H1 (cell line): ENCODE measurements around the gene LRRC4C. TPM values are rescaled to one million over a fixed set of nuclear protein-coding genes. Genes with fewer than 3 reads are reported as not detected.

Source experiments
- CTCF ChIA-PET: fragments of 300-600 bp; sonication (Branson Sonifier 250); formaldehyde crosslinking; loops from one replicate; lab custom pipeline; 2021; ENCODE audit not compliant: partially characterized antibody; lab: Charles Lee
- POLR2A ChIA-PET: fragments of 300-600 bp; sonication (Branson Sonifier 250); formaldehyde crosslinking; loops from one replicate; lab custom pipeline; 2021; ENCODE audit warnings: inconsistent platforms; ENCODE audit not compliant: partially characterized antibody; lab: Charles Lee
- DNase-seq, 2 experiments: peaks; one replicate each; pipeline versions ENCODE4 v3.0.0 to v3.0.0-alpha.2; 2010 to 2022; ENCODE audit warnings: low spot score in 2 of 2, low read depth in 1 of 2, mixed read lengths in 1 of 2
- FAIRE-seq: peaks from 2 replicates; lab custom pipeline; 2011; peaks lifted over from hg19 to GRCh38; lab: Jason Lieb, UNC
- H2AFZ ChIP-seq: 2 replicates; pipeline ENCODE4 v1.8.1; 2012; ENCODE audit warnings: low read length, inconsistent platforms
- H2AK5ac ChIP-seq: 2 replicates; pipeline ENCODE4 v1.6.1; 2013; ENCODE audit warnings: low read depth, low read length
- H2BK120ac ChIP-seq: replicated peaks from 2 replicates; pipeline ENCODE3; 2013; ENCODE audit warnings: low read depth, low read length, inconsistent platforms
- H2BK12ac ChIP-seq: 2 replicates; pipeline ENCODE4 v1.6.1; 2013; ENCODE audit warnings: low read depth, low read length
- H2BK15ac ChIP-seq: 2 replicates; pipeline ENCODE4 v1.6.1; 2013; ENCODE audit warnings: low read length
- H2BK20ac ChIP-seq: 2 replicates; pipeline ENCODE4 v1.6.1; 2013; ENCODE audit warnings: low read length
- H2BK5ac ChIP-seq: 2 replicates; pipeline ENCODE4 v1.6.1; 2013; ENCODE audit warnings: low read depth, low read length
- H3K14ac ChIP-seq: 2 replicates; pipeline ENCODE4 v1.6.1; 2013; ENCODE audit warnings: inconsistent platforms; ENCODE audit not compliant: insufficient read length
- H3K18ac ChIP-seq: 2 replicates; pipeline ENCODE4 v1.6.1; 2013; ENCODE audit warnings: low read length; ENCODE audit errors: extremely low read depth
- H3K23ac ChIP-seq: 2 replicates; pipeline ENCODE4 v1.6.1; 2013; ENCODE audit warnings: inconsistent platforms; ENCODE audit not compliant: insufficient read length
- H3K23me2 ChIP-seq: 2 replicates; pipeline ENCODE4 v1.6.1; 2013; ENCODE audit warnings: low read depth, low read length
- H3K27ac ChIP-seq: 2 replicates; pipeline ENCODE4 v1.6.1; 2011; ENCODE audit warnings: low read depth, low read length, inconsistent platforms
- H3K27me3 ChIP-seq, 4 experiments: replicated peaks in 1 of 4; 1 replicate in 1 of 4; 2 replicates in 3 of 4; pipeline versions ENCODE4 v1.6.1 to v1.8.1; 2011 to 2013; ENCODE audit warnings: low read length in 3 of 4, mild to moderate bottlenecking in 3 of 4, inconsistent platforms in 2 of 4, mixed read lengths in 2 of 4, moderate library complexity in 1 of 4; ENCODE audit not compliant: control insufficient read depth in 3 of 4, insufficient read depth in 3 of 4; ENCODE audit errors: extremely low read depth in 1 of 4
- H3K36me3 ChIP-seq, 4 experiments: 2 replicates each; pipeline versions ENCODE4 v1.6.1 to v1.8.1; 2011 to 2013; ENCODE audit warnings: mild to moderate bottlenecking in 4 of 4, low read length in 3 of 4, moderate library complexity in 2 of 4, control low read depth in 1 of 4, inconsistent platforms in 1 of 4; ENCODE audit not compliant: insufficient read depth in 4 of 4, control insufficient read depth in 2 of 4
- H3K4ac ChIP-seq: replicated peaks from 2 replicates; pipeline ENCODE3; 2013; ENCODE audit warnings: low read length, low read depth, mixed read lengths, inconsistent platforms; ENCODE audit not compliant: insufficient read length
- H3K4me1 ChIP-seq, 4 experiments: replicated peaks in 1 of 4; 1 replicate in 1 of 4; 2 replicates in 3 of 4; pipeline versions ENCODE4 v1.6.1 to v1.8.1; 2011 to 2013; ENCODE audit warnings: low read length in 3 of 4, inconsistent platforms in 2 of 4, mixed read lengths in 1 of 4; ENCODE audit not compliant: insufficient read depth in 4 of 4, control insufficient read depth in 3 of 4
- H3K4me2 ChIP-seq, 2 experiments: 2 replicates each; pipeline versions ENCODE4 v1.6.1 to v1.8.1; 2011 to 2013; ENCODE audit warnings: low read depth in 2 of 2, low read length in 2 of 2, control low read depth in 1 of 2, inconsistent platforms in 1 of 2, mild to moderate bottlenecking in 1 of 2; ENCODE audit not compliant: insufficient read depth in 1 of 2
- H3K4me3 ChIP-seq, 4 experiments: fragments of 200-600, 300-600 bp in 1 of 4; sonication (generic), shearing (Covaris generic), sonication (Bioruptor Twin) in 1 of 4; 2 replicates each; pipeline versions ENCODE4 v1.5.1 to v1.8.1; 2011 to 2016; ENCODE audit warnings: low read length in 4 of 4, low read depth in 3 of 4, control low read depth in 2 of 4, inconsistent platforms in 2 of 4, mild to moderate bottlenecking in 2 of 4, mixed read lengths in 1 of 4, moderate library complexity in 1 of 4; ENCODE audit not compliant: insufficient read depth in 2 of 4; ENCODE audit errors: extremely low read depth in 1 of 4
- H3K56ac ChIP-seq: replicated peaks from 2 replicates; pipeline ENCODE3; 2013; ENCODE audit warnings: low read depth, mild to moderate bottlenecking, mixed read lengths, low read length, inconsistent platforms; ENCODE audit not compliant: insufficient read length
- H3K79me1 ChIP-seq: 2 replicates; pipeline ENCODE4 v1.6.1; 2013; ENCODE audit warnings: low read depth, low read length, control low read depth
- H3K79me2 ChIP-seq, 2 experiments: 2 replicates each; pipeline versions ENCODE4 v1.6.1 to v1.8.1; 2012 to 2013; ENCODE audit warnings: low read length in 2 of 2, mild to moderate bottlenecking in 2 of 2, inconsistent platforms in 1 of 2; ENCODE audit not compliant: insufficient read depth in 2 of 2, control insufficient read depth in 1 of 2
- H3K9ac ChIP-seq, 4 experiments: replicated peaks in 1 of 4; 1 replicate in 1 of 4; 2 replicates in 3 of 4; pipeline versions ENCODE4 v1.6.1 to v1.8.1; 2011 to 2013; ENCODE audit warnings: low read depth in 3 of 4, low read length in 3 of 4, control low read depth in 2 of 4, mild to moderate bottlenecking in 2 of 4, moderate library complexity in 2 of 4, inconsistent platforms in 1 of 4; ENCODE audit errors: extremely low read depth in 1 of 4
- H3K9me3 ChIP-seq, 2 experiments: 2 replicates each; pipeline versions ENCODE4 v1.6.1 to v1.8.1; 2012 to 2013; ENCODE audit warnings: mild to moderate bottlenecking in 2 of 2, moderate library complexity in 2 of 2, control low read depth in 1 of 2, inconsistent platforms in 1 of 2, low read depth in 1 of 2, low read length in 1 of 2, mixed read lengths in 1 of 2; ENCODE audit not compliant: insufficient read depth in 2 of 2
- H4K20me1 ChIP-seq, 2 experiments: replicated peaks in 1 of 2; 2 replicates each; pipeline versions ENCODE3 to v1.8.1; 2011 to 2013; ENCODE audit warnings: inconsistent platforms in 2 of 2, low read length in 2 of 2, mild to moderate bottlenecking in 1 of 2; ENCODE audit not compliant: insufficient read depth in 2 of 2, control insufficient read depth in 1 of 2
- H4K5ac ChIP-seq: 2 replicates; pipeline ENCODE4 v1.6.1; 2013; ENCODE audit warnings: low read length, low read depth, mixed read lengths, inconsistent platforms; ENCODE audit not compliant: insufficient read length
- H4K8ac ChIP-seq: 2 replicates; pipeline ENCODE4 v1.8.0; 2013; ENCODE audit warnings: mild to moderate bottlenecking, moderate library complexity, low read length, inconsistent platforms; ENCODE audit not compliant: insufficient read depth; ENCODE audit errors: extremely low read depth
- H4K91ac ChIP-seq: replicated peaks from 2 replicates; pipeline ENCODE3; 2013; ENCODE audit warnings: low read length, mixed read lengths, inconsistent platforms; ENCODE audit not compliant: insufficient read length
- EP300 ChIP-seq, 2 experiments: IDR thresholded peaks; 1 replicate in 1 of 2; 2 replicates in 1 of 2; pipeline ENCODE4 v1.6.1; 2011 to 2012; ENCODE audit warnings: low read depth in 2 of 2, low read length in 2 of 2, mild to moderate bottlenecking in 2 of 2, borderline replicate concordance in 1 of 2, inconsistent platforms in 1 of 2, moderate library complexity in 1 of 2
- MAFK ChIP-seq: IDR thresholded peaks from 2 replicates; pipeline ENCODE4 v1.6.1; 2012; ENCODE audit warnings: low read depth, mild to moderate bottlenecking, improper control_type of control experiment, low read length
- NANOG ChIP-seq: IDR thresholded peaks from 2 replicates; pipeline ENCODE4 v1.6.1; 2011; ENCODE audit warnings: low read length, low read depth, mild to moderate bottlenecking, inconsistent platforms; ENCODE audit not compliant: insufficient read depth, poor library complexity, severe bottlenecking
- SRF ChIP-seq: IDR thresholded peaks from 2 replicates; pipeline ENCODE4 v1.6.1; 2011; ENCODE audit warnings: mild to moderate bottlenecking, low read depth, low read length, moderate library complexity
- WGBS, 2 experiments: shearing (Covaris generic) in 1 of 2; methylation state at CpG; one replicate each; pipeline versions ENCODE4 v1.1.6 to v1.1.7; 2013 to 2015; ENCODE audit warnings: low lambda C conversion rate in 2 of 2, mixed read lengths in 2 of 2, inconsistent platforms in 1 of 2, low coverage in 1 of 2, missing lambda C conversion rate in 1 of 2; ENCODE audit not compliant: insufficient replicate concordance in 2 of 2, insufficient coverage in 1 of 2, insufficient read length in 1 of 2; ENCODE audit errors: extremely low coverage in 1 of 2, missing lambda C conversion rate in 1 of 2; 5-methylcytosine and 5-hydroxymethylcytosine counted together
- polyA plus RNA-seq, 7 experiments: library from polyadenylated mRNA; depleted of rRNA in 3 of 7; stranded (reverse) in 5 of 7; unstranded in 2 of 7; fragments of >200 nt in 5 of 7; fragments of 200-250 nt in 2 of 7; gene quantifications; 1 replicate in 5 of 7; 2 replicates in 1 of 7; 4 replicates in 1 of 7; pipeline versions ENCODE4 v1.2.1 to v1.2.3, GENCODE V29; 2011 to 2013; ENCODE audit warnings: missing spikeins in 2 of 7, mixed read lengths in 2 of 7
- total RNA-seq: library from RNA; stranded (reverse); fragmentation: NEBNext Ultra II Directional; extraction: Animal tissue kit (Norgen Biotek cat#: 25700); gene quantifications from 2 replicates; pipeline ENCODE4 v1.2.1, GENCODE V29; 2021

LRRC4C gene
- total and polyA plus RNA-seq, 2 of the 8 experiments (the other 6 are each of a cell fraction or from before 2014, with no cell fraction given): 0.23 to 2.2 TPM

- no peak for TF ChIP-seq MAFK
- no peak for TF ChIP-seq SRF
- no peak for TF ChIP-seq EP300 (IDR thresholded peaks at IDR 0.05; ENCODE audit: borderline replicate concordance in 1 of 2, low read depth in 2 of 2, low read length in 2 of 2)
- TF ChIP-seq NANOG: no peak
- H3K14ac ChIP-seq: no peak overlapping the region
- no peaks in the 10 kb centered on the region for H4K20me1 ChIP-seq
- DNase-seq: no peak
- H3K23me2 ChIP-seq: no peaks in the 10 kb centered on the region
- POLR2A ChIA-PET: no interaction called here
- no peaks in the 10 kb centered on the region for H3K9me3 ChIP-seq
- H4K8ac ChIP-seq: no peak overlapping the region
- no peak overlapping the region for H2BK15ac ChIP-seq
- no peak for FAIRE-seq
- no peak overlapping the region for H2BK20ac ChIP-seq
- H3K27me3 ChIP-seq: no peaks in the 10 kb centered on the region
- no peak overlapping the region for H3K4ac ChIP-seq
- no peak overlapping the region for H3K27ac ChIP-seq
- H3K79me2 ChIP-seq: no peaks in the 10 kb centered on the region
- no peak overlapping the region for H3K9ac ChIP-seq
- H2BK120ac ChIP-seq: no peak overlapping the region
- 97% methylated on average over 5 of the region's 5 CpGs; no CpG with 5 or more reads in 1 of the 2 experiments for WGBS, 2 experiments
- no peak overlapping the region for H3K23ac ChIP-seq
- H3K18ac ChIP-seq: no peak overlapping the region
- H2BK12ac ChIP-seq: no peak overlapping the region
- H2AK5ac ChIP-seq: no peak overlapping the region
- no peak overlapping the region for H3K56ac ChIP-seq
- H2AFZ ChIP-seq: no peak overlapping the region
- H3K36me3 ChIP-seq: no peaks in the 10 kb centered on the region
- no peaks in the 10 kb centered on the region; a peak in 1 of 7 replicates for H3K4me1 ChIP-seq
- no peaks in the 10 kb centered on the region for H3K79me1 ChIP-seq
- no peak overlapping the region for H2BK5ac ChIP-seq
- H3K4me3 ChIP-seq: no peak overlapping the region
- H4K5ac ChIP-seq: no peak overlapping the region
- CTCF ChIA-PET: interaction anchor here (1.5 kb wide), 1 partner anchor 22 kb away, joined by 3 read pairs; no protein-coding TSS in a partner anchor
- H3K4me2 ChIP-seq: no peak overlapping the region
- H4K91ac ChIP-seq: no peak overlapping the region
These were observed 1269.2 kb downstream of the LRRC4C start for GRCh38 chr11:40190294-40190693.
